ENCODE measurements around the gene FIZ1.

FIZ1 gene

DNA sequence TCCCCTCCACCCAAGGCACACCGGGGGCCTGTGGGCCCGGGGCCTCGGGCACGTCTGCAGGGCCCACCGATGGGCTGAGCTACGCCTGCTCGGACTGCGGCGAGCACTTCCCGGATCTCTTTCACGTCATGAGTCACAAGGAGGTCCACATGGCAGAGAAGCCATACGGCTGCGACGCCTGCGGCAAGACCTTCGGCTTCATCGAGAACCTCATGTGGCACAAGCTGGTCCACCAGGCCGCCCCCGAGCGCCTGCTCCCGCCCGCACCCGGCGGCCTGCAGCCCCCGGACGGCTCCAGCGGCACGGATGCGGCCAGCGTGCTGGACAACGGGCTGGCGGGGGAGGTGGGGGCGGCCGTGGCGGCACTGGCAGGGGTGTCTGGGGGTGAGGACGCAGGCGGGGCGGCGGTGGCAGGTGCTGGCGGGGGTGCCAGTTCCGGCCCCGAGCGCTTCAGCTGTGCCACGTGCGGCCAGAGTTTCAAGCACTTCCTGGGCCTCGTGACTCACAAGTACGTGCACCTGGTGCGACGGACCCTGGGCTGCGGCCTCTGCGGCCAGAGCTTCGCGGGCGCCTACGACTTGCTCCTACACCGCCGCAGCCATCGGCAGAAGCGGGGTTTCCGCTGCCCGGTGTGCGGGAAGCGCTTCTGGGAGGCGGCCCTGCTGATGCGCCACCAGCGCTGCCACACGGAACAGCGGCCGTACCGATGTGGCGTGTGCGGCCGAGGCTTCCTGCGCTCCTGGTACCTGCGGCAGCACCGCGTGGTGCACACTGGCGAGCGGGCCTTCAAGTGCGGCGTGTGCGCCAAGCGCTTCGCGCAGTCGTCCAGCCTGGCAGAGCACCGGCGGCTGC lies 16.5 kb upstream of the FIZ1 start:
- H3K36me3 Mint-ChIP-seq (ENCODE audit: insufficient read depth): peaks cover 13% of the 10 kb centered on the region
- DNase-seq (ENCODE audit: low spot score in 2 of 2) (no peak), ATAC-seq (replicated peaks; ENCODE audit: extremely low read depth, poor library complexity, severe bottlenecking) (no peak)
- H3K4me1 Mint-ChIP-seq: peaks cover 23% of the 10 kb centered on the region
- H3K4me3 Mint-ChIP-seq: no peak overlapping the region
- no peaks in the 10 kb centered on the region for H3K27me3 Mint-ChIP-seq
- H3K9me3 Mint-ChIP-seq: no peaks in the 10 kb centered on the region
- H3K27ac Mint-ChIP-seq (ENCODE audit: low read depth): no peak overlapping the region

DNA sequence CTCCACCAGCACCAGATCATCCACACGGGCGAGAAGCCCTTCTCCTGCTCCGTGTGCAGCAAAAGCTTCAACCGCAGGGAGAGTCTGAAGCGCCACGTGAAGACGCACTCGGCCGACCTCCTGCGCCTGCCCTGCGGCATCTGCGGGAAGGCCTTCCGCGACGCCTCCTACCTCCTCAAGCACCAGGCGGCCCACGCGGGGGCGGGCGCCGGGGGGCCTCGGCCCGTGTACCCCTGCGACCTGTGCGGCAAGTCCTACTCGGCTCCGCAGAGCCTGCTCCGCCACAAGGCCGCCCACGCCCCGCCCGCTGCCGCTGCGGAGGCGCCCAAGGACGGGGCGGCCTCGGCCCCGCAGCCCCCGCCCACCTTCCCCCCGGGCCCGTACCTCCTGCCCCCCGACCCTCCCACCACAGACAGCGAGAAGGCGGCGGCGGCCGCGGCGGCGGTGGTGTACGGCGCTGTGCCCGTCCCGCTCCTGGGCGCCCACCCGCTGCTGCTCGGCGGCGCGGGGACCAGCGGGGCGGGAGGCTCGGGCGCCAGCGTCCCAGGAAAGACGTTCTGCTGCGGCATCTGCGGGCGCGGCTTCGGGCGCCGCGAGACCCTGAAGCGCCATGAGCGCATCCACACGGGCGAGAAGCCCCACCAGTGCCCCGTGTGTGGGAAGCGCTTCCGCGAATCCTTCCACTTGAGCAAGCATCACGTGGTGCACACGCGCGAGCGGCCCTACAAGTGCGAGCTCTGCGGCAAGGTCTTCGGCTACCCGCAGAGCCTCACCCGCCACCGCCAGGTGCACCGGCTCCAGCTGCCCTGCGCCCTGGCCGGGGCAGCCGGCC lies 15.6 kb upstream of the FIZ1 start:
- no peaks in the 10 kb centered on the region for H3K27me3 Mint-ChIP-seq
- no peaks in the 10 kb centered on the region for H3K9me3 Mint-ChIP-seq
- ATAC-seq (replicated peaks; ENCODE audit: extremely low read depth, poor library complexity, severe bottlenecking): no peak
- peaks cover 22% of the 10 kb centered on the region for H3K4me1 Mint-ChIP-seq
- peaks cover 9% of the 10 kb centered on the region for H3K36me3 Mint-ChIP-seq (ENCODE audit: insufficient read depth)
- DNase-seq (ENCODE audit: low spot score in 2 of 2): no peak
- no peak overlapping the region for H3K4me3 Mint-ChIP-seq
- H3K27ac Mint-ChIP-seq (ENCODE audit: low read depth): no peak overlapping the region

DNA sequence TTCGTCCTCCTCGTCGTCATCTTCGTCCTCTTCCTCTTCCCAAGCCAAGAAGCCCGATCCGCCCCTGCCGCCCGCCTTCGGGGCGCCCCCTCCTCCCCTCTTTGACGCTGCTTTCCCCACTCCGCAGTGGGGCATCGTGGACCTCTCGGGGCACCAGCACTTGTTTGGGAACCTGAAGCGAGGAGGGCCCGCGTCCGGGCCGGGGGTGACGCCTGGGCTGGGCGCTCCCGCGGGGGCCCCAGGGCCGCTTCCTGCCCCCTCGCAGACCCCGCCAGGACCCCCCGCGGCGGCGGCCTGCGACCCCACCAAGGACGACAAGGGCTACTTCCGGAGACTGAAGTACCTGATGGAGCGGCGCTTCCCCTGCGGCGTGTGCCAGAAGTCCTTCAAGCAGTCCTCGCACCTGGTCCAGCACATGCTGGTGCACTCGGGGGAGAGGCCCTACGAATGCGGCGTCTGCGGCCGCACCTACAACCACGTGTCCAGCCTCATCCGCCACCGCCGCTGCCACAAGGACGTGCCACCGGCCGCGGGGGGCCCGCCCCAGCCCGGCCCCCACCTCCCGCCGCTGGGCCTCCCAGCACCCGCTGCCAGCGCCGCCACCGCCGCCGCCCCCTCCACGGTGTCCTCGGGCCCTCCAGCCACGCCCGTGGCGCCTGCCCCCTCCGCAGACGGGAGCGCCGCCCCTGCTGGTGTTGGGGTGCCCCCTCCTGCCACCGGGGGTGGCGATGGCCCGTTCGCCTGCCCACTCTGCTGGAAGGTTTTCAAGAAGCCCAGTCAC lies 14.8 kb upstream of the FIZ1 start:
- no peaks in the 10 kb centered on the region for H3K9me3 Mint-ChIP-seq
- H3K4me1 Mint-ChIP-seq: peaks cover 22% of the 10 kb centered on the region
- peaks cover 9% of the 10 kb centered on the region for H3K36me3 Mint-ChIP-seq (ENCODE audit: insufficient read depth)
- no peaks in the 10 kb centered on the region for H3K27me3 Mint-ChIP-seq
- H3K4me3 Mint-ChIP-seq: no peak overlapping the region
- no peak for ATAC-seq (replicated peaks; ENCODE audit: extremely low read depth, poor library complexity, severe bottlenecking)
- H3K27ac Mint-ChIP-seq (ENCODE audit: low read depth): no peak overlapping the region
- DNase-seq (ENCODE audit: low spot score in 2 of 2): no peak

DNA sequence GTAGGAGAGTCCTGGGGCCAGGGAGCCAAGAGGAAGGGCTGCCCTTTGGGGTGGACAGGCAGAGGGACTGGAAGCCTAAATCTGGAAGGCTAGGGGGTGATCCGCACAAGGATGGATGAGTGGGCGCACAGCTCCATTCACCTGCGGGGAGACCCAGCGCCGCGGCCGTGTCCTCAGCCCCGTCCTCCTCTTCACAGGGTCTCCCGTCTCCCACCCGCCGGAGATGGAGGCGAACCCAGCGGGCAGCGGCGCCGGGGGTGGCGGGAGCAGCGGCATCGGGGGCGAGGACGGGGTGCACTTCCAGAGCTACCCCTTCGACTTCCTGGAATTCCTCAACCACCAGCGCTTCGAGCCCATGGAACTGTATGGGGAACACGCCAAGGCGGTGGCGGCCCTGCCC lies 14.1 kb upstream of the FIZ1 start:
- H3K4me1 Mint-ChIP-seq: peaks cover 22% of the 10 kb centered on the region
- H3K27ac Mint-ChIP-seq (ENCODE audit: low read depth): no peak overlapping the region
- ATAC-seq (replicated peaks; ENCODE audit: extremely low read depth, poor library complexity, severe bottlenecking): no peak
- H3K36me3 Mint-ChIP-seq (ENCODE audit: insufficient read depth): peaks cover 9% of the 10 kb centered on the region
- H3K27me3 Mint-ChIP-seq: no peaks in the 10 kb centered on the region
- no peaks in the 10 kb centered on the region for H3K9me3 Mint-ChIP-seq
- no peak for DNase-seq (ENCODE audit: low spot score in 2 of 2)
- H3K4me3 Mint-ChIP-seq: no peak overlapping the region

DNA sequence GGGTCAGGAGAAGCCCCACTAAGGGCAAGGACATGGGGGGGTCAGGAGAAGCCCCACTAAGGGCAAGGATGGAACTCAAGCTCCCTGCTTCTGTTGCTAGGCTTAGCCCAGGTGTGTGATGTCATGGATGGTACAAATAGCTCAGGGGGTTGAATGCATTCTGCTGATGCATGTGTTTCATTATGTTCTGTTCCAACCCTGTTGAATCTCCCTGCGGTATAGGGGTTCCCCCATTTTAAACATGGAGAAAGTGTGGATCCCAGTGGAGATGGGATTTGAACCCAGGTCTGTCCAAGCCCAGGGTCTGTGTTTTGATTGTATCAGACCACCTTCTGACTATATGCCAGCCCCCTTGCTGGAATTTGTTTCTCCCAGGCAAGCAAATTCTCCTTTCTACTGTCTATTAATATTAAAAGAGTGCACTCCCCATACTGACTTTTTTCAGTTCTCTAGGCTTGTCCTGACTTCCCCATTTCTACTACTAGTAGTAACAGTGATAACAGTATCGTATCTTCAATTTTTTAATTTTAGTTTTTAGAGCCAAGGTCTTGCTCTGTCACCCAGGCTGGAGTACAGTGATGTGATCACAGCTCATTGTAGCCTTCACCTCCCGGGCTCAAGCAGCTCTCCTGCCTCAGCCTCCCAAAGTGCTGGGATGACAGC lies 12.8 kb upstream of the FIZ1 start:
- H3K36me3 Mint-ChIP-seq (ENCODE audit: insufficient read depth): peaks cover 10% of the 10 kb centered on the region
- H3K4me3 Mint-ChIP-seq: no peak overlapping the region
- no peaks in the 10 kb centered on the region for H3K9me3 Mint-ChIP-seq
- DNase-seq (ENCODE audit: low spot score in 2 of 2) (no peak), ATAC-seq (replicated peaks; ENCODE audit: extremely low read depth, poor library complexity, severe bottlenecking) (no peak)
- peak overlapping the region; percentile 13 for H3K27ac Mint-ChIP-seq (ENCODE audit: low read depth)
- H3K4me1 Mint-ChIP-seq: peaks cover 34% of the 10 kb centered on the region
- no peaks in the 10 kb centered on the region for H3K27me3 Mint-ChIP-seq

DNA sequence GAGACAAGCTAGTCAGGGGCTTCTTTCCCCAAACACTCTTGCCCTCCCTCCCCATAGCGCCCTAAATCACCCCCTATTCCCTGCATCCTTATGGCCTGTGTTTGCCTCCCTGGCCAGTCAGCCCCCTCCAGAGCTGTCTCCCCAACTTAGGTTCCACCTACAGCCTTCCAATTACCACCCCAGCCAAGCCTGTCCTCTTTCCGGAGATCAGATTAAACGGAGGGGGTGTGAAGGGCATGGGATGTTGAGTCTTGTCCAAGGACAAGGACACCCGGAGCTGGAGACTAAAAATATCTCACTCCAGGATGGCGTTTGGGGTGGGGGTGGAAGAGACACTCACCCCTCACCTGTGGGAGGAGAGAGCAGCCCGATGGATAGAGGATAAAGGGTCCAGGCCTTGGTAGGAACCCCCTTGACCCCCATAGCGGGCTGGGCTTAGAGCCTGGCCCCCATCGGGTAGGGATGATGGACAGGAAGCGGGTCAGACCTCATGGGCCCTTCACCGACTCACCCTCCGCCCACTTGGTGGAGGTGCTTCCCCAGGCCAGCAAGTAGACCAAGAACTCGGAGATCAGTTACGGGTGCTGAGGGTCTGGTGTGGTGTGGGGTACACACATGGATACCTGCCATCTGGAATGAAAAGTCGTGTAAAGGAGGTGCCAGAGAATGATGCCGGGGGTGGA lies 12.1 kb upstream of the FIZ1 start:
- Mint-ChIP-seq H3K4me1 (peaks cover 41% of the 10 kb centered on the region), H3K27ac (ENCODE audit: low read depth) (peak overlapping the region; percentile 45), H3K36me3 (ENCODE audit: insufficient read depth) (peaks cover 11% of the 10 kb centered on the region), H3K27me3 (no peaks in the 10 kb centered on the region), H3K9me3 (no peaks in the 10 kb centered on the region), H3K4me3 (no peak overlapping the region)
- DNase-seq (ENCODE audit: low spot score in 2 of 2): no peak
- no peak for ATAC-seq (replicated peaks; ENCODE audit: extremely low read depth, poor library complexity, severe bottlenecking)

DNA sequence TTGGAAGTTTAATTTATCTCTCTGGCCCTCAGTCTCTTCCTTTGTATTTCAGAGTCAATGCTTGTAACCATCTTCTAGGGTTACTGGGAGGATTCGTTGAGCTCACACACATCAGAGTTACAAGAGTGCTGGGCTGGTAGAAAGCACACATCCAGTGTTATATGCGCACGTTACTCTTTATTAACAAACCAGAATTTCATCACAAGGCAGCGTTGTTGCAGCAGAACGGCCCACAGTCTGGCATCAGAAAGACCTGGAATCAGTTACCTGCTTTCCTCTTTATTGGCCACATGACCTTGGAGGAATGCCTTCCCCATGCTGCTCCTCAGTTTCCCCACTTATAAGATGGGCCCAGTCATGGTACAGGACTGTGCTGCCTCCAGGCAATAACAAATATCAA lies 10.0 kb upstream of the FIZ1 start:
- ATAC-seq (replicated peaks; ENCODE audit: extremely low read depth, poor library complexity, severe bottlenecking) (no peak), DNase-seq (ENCODE audit: low spot score in 2 of 2) (no peak)
- Mint-ChIP-seq H3K27ac (ENCODE audit: low read depth) (no peak overlapping the region), H3K9me3 (no peaks in the 10 kb centered on the region), H3K4me1 (peaks cover 58% of the 10 kb centered on the region), H3K27me3 (no peaks in the 10 kb centered on the region), H3K4me3 (no peak overlapping the region), H3K36me3 (ENCODE audit: insufficient read depth) (peaks cover 14% of the 10 kb centered on the region)

DNA sequence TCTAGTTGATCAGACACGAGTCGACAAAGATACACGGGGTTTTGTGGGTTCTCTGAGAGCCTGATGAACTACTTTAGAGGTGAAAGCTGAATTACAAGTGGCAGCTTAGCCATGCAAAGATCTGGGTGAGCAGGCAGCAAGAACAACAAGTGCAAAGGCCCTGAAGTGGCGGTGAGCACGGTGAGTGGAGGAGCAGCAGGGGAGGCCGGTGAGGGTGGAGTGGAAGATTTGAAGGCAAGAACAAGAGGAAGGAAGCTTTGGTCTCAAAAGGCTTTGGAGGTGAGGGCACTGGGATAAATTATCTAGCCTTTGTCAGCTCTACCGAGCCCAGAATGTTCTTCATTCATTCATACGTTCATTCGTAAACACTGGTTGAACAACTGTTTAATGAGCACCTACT lies 7.5 kb upstream of the FIZ1 start:
- Mint-ChIP-seq H3K27me3 (no peaks in the 10 kb centered on the region), H3K4me1 (peaks cover 56% of the 10 kb centered on the region), H3K27ac (ENCODE audit: low read depth) (peak overlapping the region; percentile 95), H3K4me3 (peak overlapping the region; percentile 89), H3K9me3 (no peaks in the 10 kb centered on the region), H3K36me3 (ENCODE audit: insufficient read depth) (peaks cover 11% of the 10 kb centered on the region)
- no peak for ATAC-seq (replicated peaks; ENCODE audit: extremely low read depth, poor library complexity, severe bottlenecking)
- no peak for DNase-seq (ENCODE audit: low spot score in 2 of 2)

DNA sequence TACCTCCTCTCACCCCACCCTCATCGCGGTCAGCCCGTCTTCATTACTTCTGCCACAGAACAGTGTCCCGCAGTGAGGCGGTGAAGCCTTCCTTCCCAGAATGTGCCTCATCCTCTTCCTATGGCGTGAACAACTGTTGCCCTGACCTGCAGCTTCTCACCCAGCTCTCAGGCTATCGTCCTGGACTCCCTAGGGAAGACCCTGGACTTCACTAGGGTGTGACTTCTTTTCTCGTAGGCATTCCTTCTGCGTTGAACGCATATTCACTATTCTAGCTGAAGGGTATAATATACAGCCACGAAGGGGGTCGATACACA lies 7.1 kb upstream of the FIZ1 start:
- H3K27ac Mint-ChIP-seq (ENCODE audit: low read depth): peak overlapping the region; percentile 95
- peaks cover 58% of the 10 kb centered on the region for H3K4me1 Mint-ChIP-seq

DNA sequence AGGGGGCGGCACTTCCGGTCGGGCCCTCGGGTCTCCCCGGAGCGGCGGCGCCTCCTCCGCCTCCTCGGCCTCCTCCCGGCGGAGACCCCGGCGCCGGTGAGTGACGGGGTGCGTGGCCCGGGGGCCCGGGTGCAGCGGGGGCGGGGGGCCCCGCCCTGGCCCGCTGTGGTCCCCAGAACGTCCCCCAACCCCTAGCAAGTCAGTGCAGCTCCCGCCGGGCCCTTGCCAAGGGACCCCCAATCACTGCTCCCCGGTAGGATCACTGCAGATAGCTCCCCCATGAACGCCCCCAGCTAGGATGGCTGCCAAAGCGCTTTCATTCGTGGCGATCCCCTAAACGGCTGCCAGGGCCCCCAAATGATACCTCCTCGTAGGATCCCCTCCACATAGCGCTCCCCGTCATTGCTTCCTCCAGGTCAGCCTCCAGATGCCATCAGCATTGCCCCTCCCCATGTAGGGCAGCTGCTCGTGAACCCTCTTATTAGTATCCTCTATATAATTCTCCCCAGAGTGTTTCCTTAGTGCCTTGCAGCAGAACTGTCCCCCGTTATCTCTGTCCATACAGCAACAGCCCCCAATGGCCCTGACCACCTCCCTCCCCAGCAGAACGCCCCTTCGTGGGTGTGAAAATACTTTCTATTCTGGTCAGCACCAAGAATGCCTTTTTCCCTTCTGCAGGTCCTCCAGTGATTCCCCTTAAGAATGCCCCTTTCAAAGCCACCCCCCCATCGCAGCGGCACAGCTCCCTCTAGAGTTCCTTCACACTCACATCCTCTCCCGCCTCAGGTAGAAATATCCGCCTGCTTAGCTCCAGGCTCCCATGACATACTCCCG lies 6.5 kb upstream of the FIZ1 start, which contains the start of gene ZNF865:
Gene ZNF865 (plus strand): TSS at position 11 of the 834 bp plus-strand sequence. CDS start 7,972 bp downstream, outside the sequence.
- Mint-ChIP-seq H3K27me3 (no peaks in the 10 kb centered on the region), H3K9me3 (no peaks in the 10 kb centered on the region)

More for the DNA sequence above, 7.1 kb upstream of the FIZ1 start:
- Mint-ChIP-seq H3K4me3 (peak overlapping the region; percentile 89), H3K27me3 (no peaks in the 10 kb centered on the region), H3K36me3 (ENCODE audit: insufficient read depth) (peaks cover 11% of the 10 kb centered on the region), H3K9me3 (no peaks in the 10 kb centered on the region)
- no peak for ATAC-seq (replicated peaks; ENCODE audit: extremely low read depth, poor library complexity, severe bottlenecking)
- DNase-seq (ENCODE audit: low spot score in 2 of 2): no peak

DNA sequence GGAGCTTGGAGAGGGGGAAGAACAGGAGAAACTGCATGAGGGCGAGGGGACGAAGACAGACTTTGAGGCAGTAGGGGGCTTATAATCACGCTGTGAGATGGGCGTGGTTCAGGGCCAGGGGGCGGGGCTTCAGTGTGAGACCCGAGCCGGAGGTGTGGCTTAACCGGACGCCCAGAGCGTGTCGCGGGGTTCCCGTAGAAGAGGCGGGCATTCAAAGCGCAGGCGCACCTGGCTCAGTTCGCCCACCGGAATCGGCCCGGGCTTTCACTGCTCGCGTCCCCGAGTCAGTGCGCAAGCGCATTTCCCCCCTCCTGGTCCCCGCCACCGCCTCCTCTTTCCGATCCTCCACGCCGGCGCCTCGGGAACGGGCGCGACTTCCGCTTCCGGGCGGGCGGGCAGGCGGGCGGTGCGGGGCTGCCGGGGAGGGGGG lies 5.9 kb upstream of the FIZ1 start:
- Mint-ChIP-seq H3K9me3 (no peaks in the 10 kb centered on the region), H3K27me3 (no peaks in the 10 kb centered on the region), H3K4me1 (peaks cover 54% of the 10 kb centered on the region), H3K4me3 (peak overlapping the region; percentile 89), H3K27ac (ENCODE audit: low read depth) (peak overlapping the region; percentile 95), H3K36me3 (ENCODE audit: insufficient read depth) (peaks cover 11% of the 10 kb centered on the region)
- DNase-seq (ENCODE audit: low spot score in 2 of 2): peak; percentile 92 to 94
- ATAC-seq (replicated peaks; ENCODE audit: extremely low read depth, poor library complexity, severe bottlenecking): peak; percentile 75

More for the DNA sequence above, 6.5 kb upstream of the FIZ1 start, which contains the start of gene ZNF865:
- DNase-seq (ENCODE audit: low spot score in 2 of 2): peak; percentile 44 to 47
- H3K4me1 Mint-ChIP-seq: peaks cover 58% of the 10 kb centered on the region
- peak within 1 kb of the TSS; percentile 89 for H3K4me3 Mint-ChIP-seq
- H3K27ac Mint-ChIP-seq (ENCODE audit: low read depth): peak within 1 kb of the TSS; percentile 95
- H3K36me3 Mint-ChIP-seq (ENCODE audit: insufficient read depth): peaks cover 11% of the 10 kb centered on the region
- ATAC-seq (replicated peaks; ENCODE audit: extremely low read depth, poor library complexity, severe bottlenecking): peak; percentile 50
